HG02678 (cell line): ENCODE results near the gene B4GALT2.

Experiments
- ATAC-seq: cut with Tn5 transposase; IDR thresholded peaks from one replicate; pipeline ENCODE4 v1.9.1; 2021; ENCODE audit warnings: mild to moderate bottlenecking, moderate library complexity; ENCODE audit not compliant: unreplicated experiment

B4GALT2 gene

DNA sequence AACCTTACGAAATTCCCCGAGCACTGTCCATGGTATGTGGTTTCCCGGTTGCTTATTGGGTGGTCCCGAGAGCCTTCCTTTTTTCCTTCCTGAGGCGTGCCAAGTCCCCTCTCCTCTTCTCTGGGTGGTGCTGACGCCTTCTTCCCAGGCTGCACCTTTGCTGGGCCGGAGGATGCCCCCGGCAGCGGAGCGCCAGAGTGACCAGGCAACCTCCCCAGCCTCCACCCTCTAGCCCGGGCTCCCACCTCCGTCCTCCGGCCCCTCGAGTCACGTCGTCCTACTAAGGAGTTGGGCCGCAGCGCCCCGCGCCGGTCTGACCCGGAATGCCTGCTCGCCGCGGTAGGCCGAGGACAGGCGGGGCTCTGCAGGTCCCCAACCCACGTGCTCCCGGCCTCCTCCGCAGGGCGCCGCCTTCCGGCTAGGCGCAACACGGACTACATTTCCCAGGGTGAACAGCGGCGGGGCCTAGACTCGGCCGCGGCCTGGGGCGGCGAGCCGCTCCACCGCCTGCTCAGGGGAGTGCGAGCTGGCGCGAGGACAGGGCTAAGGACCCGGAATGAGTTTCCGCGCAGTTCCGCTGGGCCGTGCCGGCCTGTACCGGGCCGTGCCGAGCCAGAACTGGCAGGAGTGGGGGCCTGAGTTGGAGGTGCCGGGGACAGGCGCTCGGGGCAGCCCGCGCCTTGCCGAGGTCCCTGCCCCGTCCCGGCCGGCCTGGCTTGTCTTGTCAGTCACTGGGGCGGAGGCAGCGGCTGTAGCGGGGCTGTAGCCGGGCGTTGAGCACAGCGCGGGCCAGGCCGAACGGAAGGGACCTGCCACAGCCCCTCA is 32.6 kb upstream of the B4GALT2 start, which contains the start of gene IPO13:
Gene IPO13 (plus strand): TSS at position 715 of the 825 bp plus-strand sequence. CDS start 651 bp downstream, outside the sequence.
- ATAC-seq: peak; percentile 94

DNA sequence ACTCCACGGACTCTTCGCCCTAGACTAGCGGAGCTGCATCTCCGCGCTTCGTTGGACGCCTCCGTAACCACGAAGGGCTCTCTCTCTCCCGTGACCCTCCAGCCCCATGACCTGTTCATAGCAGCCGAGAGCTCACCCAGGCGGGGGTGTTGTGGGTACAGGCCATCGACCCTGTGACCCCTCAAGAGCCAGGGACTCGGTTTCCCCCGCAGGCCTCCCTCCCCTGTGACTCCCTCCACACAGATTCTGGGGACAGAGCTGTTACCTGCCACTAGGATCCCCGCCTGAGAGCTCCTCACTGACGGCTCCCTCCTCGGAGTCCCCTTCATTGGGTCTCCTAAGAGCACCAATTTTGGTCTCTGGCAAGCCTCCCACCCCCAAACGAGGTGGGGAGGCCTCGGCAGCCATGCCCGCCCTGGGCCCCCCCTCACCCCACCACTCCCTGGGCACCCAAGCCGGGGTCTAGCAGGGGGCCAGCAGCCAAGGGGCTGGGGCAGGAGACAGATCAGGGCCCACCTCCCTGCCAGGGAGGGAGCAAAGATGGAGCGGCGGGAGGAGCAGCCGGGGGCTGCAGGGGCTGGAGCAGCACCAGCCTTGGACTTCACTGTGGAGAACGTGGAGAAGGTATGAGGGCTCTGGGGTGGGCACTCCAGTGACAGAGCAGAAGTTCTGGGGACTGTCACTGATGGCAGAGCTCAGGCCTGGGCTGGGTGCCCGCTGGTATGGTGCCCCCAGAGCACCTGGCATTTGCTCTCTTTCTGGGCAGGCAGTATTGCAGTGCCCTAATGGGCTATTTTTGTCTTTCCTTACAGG is 31.7 kb upstream of the B4GALT2 start:
- ATAC-seq: no peak

GRCh38 chr1:43947874-43948437 is 31.1 kb upstream of the B4GALT2 start:
- ATAC-seq: no peak

- no peak for ATAC-seq
These were observed 29.3 kb upstream of the B4GALT2 start for GRCh38 chr1:43949678-43950077.

DNA sequence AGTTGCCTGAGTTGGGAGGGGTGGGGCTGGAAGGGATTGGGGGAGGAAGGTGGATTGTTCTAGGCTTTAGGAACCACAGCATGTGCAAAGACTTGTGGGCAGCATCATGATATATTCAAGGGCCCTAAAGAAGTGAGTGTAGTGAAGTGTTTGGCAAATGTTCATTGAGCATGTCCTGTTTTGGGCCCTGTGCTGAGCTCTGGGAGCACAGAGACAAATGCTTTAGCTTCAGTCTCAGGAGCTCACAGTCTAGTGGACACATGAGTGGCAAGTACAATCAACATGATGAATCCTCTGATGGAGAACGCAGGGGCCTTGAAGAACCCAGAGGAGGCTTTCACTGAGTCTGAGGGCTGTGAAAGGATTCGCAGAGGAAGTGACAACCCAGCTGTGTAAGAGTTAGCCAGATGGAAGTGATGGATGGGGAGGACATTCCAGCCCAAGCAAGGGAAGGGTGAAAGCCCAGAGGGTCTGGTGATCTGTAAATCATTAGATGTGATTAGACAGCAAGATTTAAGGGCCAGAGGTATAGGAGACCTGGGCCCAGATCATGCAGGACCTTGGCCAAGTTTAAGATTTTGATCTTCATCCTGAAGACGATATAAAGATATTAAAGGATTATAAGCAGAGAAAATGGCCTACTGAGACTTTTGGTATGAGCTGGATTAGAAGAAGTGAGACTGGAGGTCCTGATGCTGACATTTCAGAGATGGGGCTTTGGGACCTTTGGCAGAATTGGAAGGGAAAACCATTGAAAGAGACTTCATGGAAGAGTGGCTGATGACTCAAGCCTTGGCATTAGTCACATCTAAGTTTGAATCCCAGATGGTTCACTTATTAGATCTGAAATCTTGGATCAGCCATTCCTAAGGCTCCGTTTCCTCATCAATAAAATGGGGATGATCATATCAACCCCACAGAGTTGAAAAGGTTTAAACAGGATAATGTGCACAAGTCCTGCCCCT is 27.7 kb upstream of the B4GALT2 start:
- ATAC-seq: no peak

- ATAC-seq: no peak
These were observed 26.2 kb upstream of the B4GALT2 start for GRCh38 chr1:43952731-43953346.

DNA sequence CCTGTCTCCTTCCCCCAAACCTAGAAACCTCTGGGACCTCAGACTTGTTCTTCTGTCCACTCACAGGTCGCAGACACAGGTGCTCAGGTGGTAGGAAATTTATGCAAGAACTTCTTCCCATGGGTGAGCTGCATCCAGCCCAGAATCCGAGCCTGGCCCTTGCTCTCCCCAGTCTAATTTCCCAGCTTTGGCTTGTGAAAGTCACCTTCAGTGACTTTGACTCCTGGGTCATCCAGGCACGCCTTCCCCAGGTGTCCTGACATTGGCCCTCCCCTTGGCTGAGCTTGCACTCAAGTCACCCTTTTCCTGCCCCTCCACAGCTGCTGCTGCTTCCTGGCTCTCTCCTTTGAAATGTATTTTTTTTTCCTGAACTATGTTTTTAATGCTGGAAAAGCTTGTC is 25.6 kb upstream of the B4GALT2 start:
- ATAC-seq: no peak

DNA sequence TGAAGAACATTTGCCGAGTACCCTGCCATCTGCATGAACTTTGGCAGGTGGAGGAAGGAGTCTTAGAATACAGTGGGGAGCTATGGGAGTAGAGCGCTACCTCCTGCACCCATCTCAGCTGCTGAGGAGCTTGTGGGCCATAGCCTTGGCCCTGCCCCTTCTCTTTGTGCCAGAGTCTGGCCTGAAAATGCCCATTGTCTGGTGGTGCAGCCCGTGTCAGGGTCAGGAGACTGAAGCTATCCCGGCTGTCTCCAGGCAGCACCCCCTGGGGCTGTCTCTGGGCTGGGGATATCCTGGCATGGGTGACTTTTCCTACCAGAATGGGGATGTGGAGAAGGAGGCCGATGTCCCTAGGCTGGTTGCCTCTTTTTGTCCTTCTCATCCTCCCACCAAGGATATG is 25.0 kb upstream of the B4GALT2 start:
- ATAC-seq: no peak

- no peak for ATAC-seq
These were observed 22.8 kb upstream of the B4GALT2 start for GRCh38 chr1:43956234-43956633.

GRCh38 chr1:43957407-43958040 is 21.5 kb upstream of the B4GALT2 start:
- ATAC-seq: no peak

DNA sequence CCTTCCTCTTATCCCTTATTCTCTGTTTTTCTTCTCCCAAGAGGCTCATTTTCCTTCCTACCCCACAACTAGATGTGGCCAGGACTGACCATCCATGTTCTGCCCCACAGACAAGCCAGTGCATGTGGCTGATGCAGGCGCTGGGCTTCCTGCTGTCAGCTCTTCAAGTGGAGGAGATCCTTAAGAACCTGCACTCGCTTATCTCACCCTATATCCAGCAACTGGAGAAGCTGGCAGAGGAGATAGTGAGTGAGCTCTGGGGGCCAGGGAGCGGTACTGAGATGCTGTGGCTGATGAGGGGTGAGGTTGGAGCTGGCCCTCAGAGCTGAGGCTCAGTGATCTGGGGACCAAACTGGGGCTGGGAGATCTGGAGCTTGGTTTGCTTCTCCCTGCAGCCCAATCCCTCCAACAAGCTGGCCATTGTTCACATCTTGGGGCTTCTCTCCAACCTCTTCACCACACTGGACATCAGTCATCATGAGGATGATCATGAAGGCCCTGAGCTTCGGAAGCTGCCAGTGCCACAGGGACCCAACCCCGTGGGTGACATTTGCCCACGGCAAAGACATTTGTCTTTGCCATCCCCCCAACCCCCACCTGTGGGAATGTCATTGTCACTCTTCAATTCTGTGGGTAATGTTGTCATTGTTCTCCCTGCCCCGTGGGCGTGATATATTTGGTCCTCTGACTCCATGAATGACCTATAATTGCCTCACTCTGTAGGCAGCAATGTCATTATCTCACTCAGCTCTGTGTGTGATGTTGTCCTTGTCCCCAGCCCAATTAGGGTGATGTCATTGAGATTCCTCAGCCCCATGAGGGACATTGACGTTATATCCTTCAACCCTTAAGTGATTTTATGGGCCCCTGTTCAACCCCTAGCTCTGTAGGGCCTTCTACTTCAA is 20.4 kb upstream of the B4GALT2 start:
- ATAC-seq: no peak

DNA sequence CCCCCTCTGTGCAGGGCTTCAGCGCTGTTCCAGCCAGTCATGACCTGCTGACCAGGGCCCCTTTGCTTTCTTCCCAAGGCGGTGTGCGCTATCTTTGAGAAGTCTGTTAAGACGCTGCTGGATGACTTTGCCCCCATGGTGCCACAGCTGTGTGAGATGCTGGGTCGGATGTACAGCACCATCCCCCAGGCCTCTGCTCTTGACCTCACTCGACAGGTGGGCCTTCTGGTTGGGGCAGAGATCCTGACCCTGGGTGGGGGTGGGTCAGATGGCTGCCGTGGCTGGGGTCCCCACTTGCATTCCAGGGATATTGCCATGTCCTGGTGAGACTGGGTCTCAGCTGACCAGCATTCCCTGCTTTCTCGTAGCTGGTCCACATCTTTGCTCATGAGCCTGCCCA is 18.2 kb upstream of the B4GALT2 start:
- ATAC-seq: no peak

- ATAC-seq: no peak
These were observed 17.3 kb upstream of the B4GALT2 start for GRCh38 chr1:43961692-43962091.

GRCh38 chr1:43962324-43962723 is 16.7 kb upstream of the B4GALT2 start:
- no peak for ATAC-seq

GRCh38 chr1:43963006-43963405 is 16.0 kb upstream of the B4GALT2 start:
- ATAC-seq: no peak

DNA sequence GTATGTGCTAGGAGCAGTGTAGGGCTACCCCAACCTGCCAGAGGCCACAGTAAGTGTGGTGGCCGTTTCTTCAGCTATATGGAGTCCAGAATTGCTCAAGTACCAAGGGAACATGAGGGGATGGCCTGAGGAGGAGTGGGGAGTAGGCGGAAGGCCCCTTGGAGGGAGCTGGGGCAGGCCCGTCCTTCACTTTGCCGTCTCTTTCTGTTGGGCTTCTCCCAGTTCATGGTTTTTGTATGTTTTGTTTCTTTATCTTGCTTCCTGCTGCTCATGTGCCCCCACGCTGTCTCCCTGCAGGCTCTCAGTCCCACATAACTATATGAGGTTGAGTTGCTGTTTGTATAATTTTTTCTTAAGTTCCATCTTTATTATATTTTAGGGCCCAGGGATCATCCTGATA is 15.1 kb upstream of the B4GALT2 start:
- ATAC-seq: no peak

GRCh38 chr1:43965316-43965715 is 13.7 kb upstream of the B4GALT2 start:
- no peak for ATAC-seq

DNA sequence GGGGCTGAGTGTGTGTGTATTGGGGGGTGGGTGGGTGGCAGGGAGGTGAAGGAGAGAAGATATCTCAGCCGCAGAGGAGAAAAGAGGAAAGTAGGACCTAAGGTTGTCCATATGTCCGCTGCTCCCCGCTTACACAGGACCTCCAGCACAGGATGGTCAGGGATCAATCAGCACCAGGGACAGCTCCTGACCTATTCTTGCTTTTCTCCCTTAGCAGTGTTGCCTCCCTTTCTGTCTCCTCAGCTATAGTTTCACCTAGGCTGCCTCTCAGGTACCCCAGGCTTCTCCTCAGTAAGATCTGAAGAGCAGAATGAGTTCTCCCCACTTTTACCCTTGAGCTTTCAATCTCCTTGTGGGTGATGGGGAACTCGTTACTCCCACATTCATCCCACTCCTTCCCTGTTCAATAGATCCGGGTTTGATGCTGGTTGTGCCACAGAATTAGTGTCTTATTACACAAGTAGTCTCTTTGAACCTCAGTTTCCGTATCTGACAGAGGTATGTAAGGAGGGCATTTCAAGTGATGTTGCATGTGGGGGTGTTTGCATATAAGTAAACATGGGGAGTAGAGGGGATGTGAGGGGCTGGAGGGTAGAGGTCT is 10.6 kb upstream of the B4GALT2 start:
- ATAC-seq: no peak
